HepG2 (cell line): ENCODE results near the gene RMDN2. TPM values are rescaled to one million over a fixed set of nuclear protein-coding genes. Genes with fewer than 3 reads are reported as not detected.
A peak's percentile ranks its signal among the peaks of the same experiment; 100 is the strongest.

Experiments used
- CEBPB ChIP-seq: IDR thresholded peaks from 2 replicates; pipeline ENCODE4 v1.6.1; 2011; ENCODE audit warnings: low read depth, low read length, improper control_type of control experiment, borderline replicate concordance
- FOXJ3 ChIP-seq: sonication (generic); formaldehyde crosslinking; IDR thresholded peaks from 2 replicates; pipeline ENCODE4 v1.4.0; 2020; ENCODE audit warnings: missing genetic modification reagents, mild to moderate bottlenecking, borderline replicate concordance
- HOXA5 ChIP-seq: sonication (generic); formaldehyde crosslinking; IDR thresholded peaks from 2 replicates; pipeline ENCODE4 v1.4.0; 2020; ENCODE audit warnings: missing genetic modification reagents
- KDM5B ChIP-seq: sonication (generic); formaldehyde crosslinking; IDR thresholded peaks from 2 replicates; pipeline ENCODE4 v1.4.0; 2020; ENCODE audit warnings: missing genetic modification reagents, mild to moderate bottlenecking, borderline replicate concordance
- PITX1 ChIP-seq: sonication (generic); formaldehyde crosslinking; IDR thresholded peaks from 2 replicates; pipeline ENCODE4 v1.5.1; 2020; ENCODE audit warnings: mild to moderate bottlenecking, missing genetic modification reagents
- REPIN1 ChIP-seq: sonication (generic); formaldehyde crosslinking; IDR thresholded peaks from 2 replicates; pipeline ENCODE4 v1.8.0; 2022; ENCODE audit warnings: missing genetic modification reagents, low read depth, mild to moderate bottlenecking, borderline replicate concordance
- YEATS4 ChIP-seq: sonication (generic); formaldehyde crosslinking; IDR thresholded peaks from 2 replicates; pipeline ENCODE4 v1.4.0; 2020; ENCODE audit warnings: missing genetic modification reagents, borderline replicate concordance
- ZFY ChIP-seq: sonication (generic); formaldehyde crosslinking; IDR thresholded peaks from 2 replicates; pipeline ENCODE4 v1.4.0; 2020; ENCODE audit warnings: missing genetic modification reagents
- ZNF44 ChIP-seq: sonication (generic); formaldehyde crosslinking; IDR thresholded peaks from 2 replicates; pipeline ENCODE4 v1.5.1; 2020; ENCODE audit warnings: mild to moderate bottlenecking, missing genetic modification reagents
- ZNF557 ChIP-seq: sonication (generic); formaldehyde crosslinking; IDR thresholded peaks from 2 replicates; pipeline ENCODE4 v1.4.0; 2020; ENCODE audit warnings: missing genetic modification reagents
- ZNF644 ChIP-seq: IDR thresholded peaks from 2 replicates; pipeline ENCODE4 v1.6.1; 2016; ENCODE audit warnings: low read depth
- ZSCAN20 ChIP-seq: sonication (generic); formaldehyde crosslinking; IDR thresholded peaks from 2 replicates; pipeline ENCODE4 v1.4.0; 2020; ENCODE audit warnings: missing genetic modification reagents, mild to moderate bottlenecking, borderline replicate concordance
- polyA plus RNA-seq, 8 experiments: library from polyadenylated mRNA; depleted of rRNA in 3 of 8; stranded (reverse) in 7 of 8; unstranded in 1 of 8; fragments of >200 nt; fragmentation: Illumina TruSeq in 4 of 8; extraction: Trizol in 4 of 8; gene quantifications; 2 replicates each; pipeline versions ENCODE4 v1.2.1 to v1.2.3, GENCODE V29; 2011 to 2016; ENCODE audit warnings: low read depth in 4 of 8, missing spikeins in 1 of 8, mixed read lengths in 1 of 8; ENCODE audit not compliant: insufficient read depth in 1 of 8
- total RNA-seq, 5 experiments: library from RNA; depleted of rRNA; stranded (reverse); fragments of >200 nt; fragmentation: Illumina TruSeq; extraction: Trizol; gene quantifications; 2 replicates each; pipeline ENCODE4 v1.2.3, GENCODE V29; 2016; ENCODE audit warnings: low read depth in 1 of 5
- TF ChIP-seq, protein P1 (sequence below): sonication (generic); formaldehyde crosslinking; IDR thresholded peaks from 2 replicates; pipeline ENCODE4 v1.5.0; 2020; ENCODE audit warnings: missing genetic modification reagents
- TF ChIP-seq, protein P2 (sequence below): sonication (generic); formaldehyde crosslinking; IDR thresholded peaks from 2 replicates; pipeline ENCODE4 v1.4.0; 2020; ENCODE audit warnings: missing genetic modification reagents
- TF ChIP-seq, protein P3 (sequence below): IDR thresholded peaks from 2 replicates; pipeline ENCODE4 v1.6.1; 2018; ENCODE audit warnings: missing genetic modification reagents
- TF ChIP-seq, protein P4 (sequence below): sonication (generic); formaldehyde crosslinking; IDR thresholded peaks from 2 replicates; pipeline ENCODE4 v1.4.0; 2020; ENCODE audit warnings: missing genetic modification reagents, mild to moderate bottlenecking, borderline replicate concordance
- TF ChIP-seq, protein P5 (sequence below): IDR thresholded peaks from 2 replicates; pipeline ENCODE4 v1.4.0; 2020; ENCODE audit warnings: mild to moderate bottlenecking, missing genetic modification reagents
- TF ChIP-seq, protein P6 (sequence below): IDR thresholded peaks from 2 replicates; pipeline ENCODE4 v1.6.1; 2016; ENCODE audit warnings: mild to moderate bottlenecking

The RMDN2 gene
- total and polyA plus RNA-seq, 2 of the 13 experiments (the other 11 are each of a cell fraction or from before 2014, with no cell fraction given): 2.3 to 8.9 TPM

DNA sequence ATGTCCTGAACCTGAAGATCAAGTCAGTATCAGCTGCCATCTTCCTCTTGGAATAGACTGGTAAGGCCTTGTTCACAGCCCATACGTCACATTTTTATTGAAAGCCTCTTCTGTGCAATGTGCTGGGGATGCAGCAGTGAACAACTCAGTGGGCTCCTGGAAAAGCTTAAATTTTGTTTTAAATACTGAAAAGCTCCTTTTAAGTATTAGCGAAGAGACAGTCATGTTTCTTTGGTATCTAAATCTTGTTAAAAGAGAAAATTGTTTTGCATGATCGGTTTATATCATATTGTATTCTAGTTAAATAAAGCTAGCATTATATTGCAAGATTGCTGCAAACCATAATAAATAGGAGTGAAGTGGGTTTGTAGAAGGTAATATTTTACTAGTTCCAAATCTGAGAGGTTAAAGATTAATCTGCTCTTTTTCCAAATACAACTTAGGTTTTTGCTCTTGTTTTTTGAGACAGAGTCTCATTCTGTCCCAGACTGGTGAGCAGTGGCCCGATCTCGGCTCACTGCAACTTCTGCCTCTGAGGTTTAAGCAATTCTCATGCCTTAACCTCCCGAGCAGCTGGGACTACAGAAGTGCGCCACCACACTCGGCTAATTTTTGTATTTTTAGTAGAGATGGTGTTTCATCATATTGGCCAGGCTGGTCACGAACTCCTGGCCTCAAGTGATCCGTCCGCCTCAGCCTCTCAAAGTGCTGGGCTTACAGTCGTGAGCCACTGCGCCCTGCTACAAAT lies 1.6 kb upstream of the RMDN2 start (continued):
- TF ChIP-seq, protein P1, sequence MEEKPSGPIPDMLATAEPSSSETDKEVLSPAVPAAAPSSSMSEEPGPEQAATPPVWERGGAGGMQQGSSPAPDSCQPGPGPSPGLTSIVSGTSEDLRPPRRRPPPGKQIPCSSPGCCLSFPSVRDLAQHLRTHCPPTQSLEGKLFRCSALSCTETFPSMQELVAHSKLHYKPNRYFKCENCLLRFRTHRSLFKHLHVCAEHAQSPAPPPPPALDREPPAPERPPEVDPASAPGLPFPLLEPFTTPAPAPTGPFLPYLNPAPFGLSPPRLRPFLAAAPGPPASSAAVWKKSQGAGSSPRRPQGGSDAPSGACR (CRISPR knock-in tag): peak; percentile 58; the same call in 1 of the 2 replicates
- TF ChIP-seq ZFY (CRISPR knock-in tag) (peak; percentile 36; the same call in 1 of the 2 replicates), ZNF557 (CRISPR knock-in tag) (peak; percentile 72; the same call in 1 of the 2 replicates), CEBPB (0 out of 2 replicates have a peak, but pooled peaks have one; percentile 12), FOXJ3 (CRISPR knock-in tag) (peak; percentile 13; the same call in 1 of the 2 replicates), ZNF644 (CRISPR knock-in tag) (peak; percentile 11; the same call in 1 of the 2 replicates), ZSCAN20 (CRISPR knock-in tag) (0 out of 2 replicates have a peak, but pooled peaks have one; percentile 51), HOXA5 (CRISPR knock-in tag) (0 out of 2 replicates have a peak, but pooled peaks have one; percentile 28), YEATS4 (CRISPR knock-in tag) (peak; percentile 40), KDM5B (CRISPR knock-in tag) (no peak), REPIN1 (CRISPR knock-in tag) (0 out of 2 replicates have a peak, but pooled peaks have one; percentile 45), PITX1 (CRISPR knock-in tag) (no peak), ZNF44 (no peak)
- TF ChIP-seq, protein P2, sequence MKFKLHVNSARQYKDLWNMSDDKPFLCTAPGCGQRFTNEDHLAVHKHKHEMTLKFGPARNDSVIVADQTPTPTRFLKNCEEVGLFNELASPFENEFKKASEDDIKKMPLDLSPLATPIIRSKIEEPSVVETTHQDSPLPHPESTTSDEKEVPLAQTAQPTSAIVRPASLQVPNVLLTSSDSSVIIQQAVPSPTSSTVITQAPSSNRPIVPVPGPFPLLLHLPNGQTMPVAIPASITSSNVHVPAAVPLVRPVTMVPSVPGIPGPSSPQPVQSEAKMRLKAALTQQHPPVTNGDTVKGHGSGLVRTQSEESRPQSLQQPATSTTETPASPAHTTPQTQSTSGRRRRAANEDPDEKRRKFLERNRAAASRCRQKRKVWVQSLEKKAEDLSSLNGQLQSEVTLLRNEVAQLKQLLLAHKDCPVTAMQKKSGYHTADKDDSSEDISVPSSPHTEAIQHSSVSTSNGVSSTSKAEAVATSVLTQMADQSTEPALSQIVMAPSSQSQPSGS (CRISPR knock-in tag): 0 out of 2 replicates have a peak, but pooled peaks have one; percentile 4
- TF ChIP-seq, protein P3, sequence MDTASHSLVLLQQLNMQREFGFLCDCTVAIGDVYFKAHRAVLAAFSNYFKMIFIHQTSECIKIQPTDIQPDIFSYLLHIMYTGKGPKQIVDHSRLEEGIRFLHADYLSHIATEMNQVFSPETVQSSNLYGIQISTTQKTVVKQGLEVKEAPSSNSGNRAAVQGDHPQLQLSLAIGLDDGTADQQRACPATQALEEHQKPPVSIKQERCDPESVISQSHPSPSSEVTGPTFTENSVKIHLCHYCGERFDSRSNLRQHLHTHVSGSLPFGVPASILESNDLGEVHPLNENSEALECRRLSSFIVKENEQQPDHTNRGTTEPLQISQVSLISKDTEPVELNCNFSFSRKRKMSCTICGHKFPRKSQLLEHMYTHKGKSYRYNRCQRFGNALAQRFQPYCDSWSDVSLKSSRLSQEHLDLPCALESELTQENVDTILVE (CRISPR knock-in tag): peak; percentile 49; the same call in 1 of the 2 replicates
- TF ChIP-seq, protein P4, sequence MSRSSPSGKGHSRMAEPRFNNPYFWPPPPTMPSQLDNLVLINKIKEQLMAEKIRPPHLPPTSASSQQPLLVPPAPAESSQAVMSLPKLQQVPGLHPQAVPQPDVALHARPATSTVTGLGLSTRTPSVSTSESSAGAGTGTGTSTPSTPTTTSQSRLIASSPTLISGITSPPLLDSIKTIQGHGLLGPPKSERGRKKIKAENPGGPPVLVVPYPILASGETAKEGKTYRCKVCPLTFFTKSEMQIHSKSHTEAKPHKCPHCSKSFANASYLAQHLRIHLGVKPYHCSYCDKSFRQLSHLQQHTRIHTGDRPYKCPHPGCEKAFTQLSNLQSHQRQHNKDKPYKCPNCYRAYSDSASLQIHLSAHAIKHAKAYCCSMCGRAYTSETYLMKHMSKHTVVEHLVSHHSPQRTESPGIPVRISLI (CRISPR knock-in tag): peak; percentile 19; the same call in 1 of the 2 replicates
- TF ChIP-seq, protein P5, sequence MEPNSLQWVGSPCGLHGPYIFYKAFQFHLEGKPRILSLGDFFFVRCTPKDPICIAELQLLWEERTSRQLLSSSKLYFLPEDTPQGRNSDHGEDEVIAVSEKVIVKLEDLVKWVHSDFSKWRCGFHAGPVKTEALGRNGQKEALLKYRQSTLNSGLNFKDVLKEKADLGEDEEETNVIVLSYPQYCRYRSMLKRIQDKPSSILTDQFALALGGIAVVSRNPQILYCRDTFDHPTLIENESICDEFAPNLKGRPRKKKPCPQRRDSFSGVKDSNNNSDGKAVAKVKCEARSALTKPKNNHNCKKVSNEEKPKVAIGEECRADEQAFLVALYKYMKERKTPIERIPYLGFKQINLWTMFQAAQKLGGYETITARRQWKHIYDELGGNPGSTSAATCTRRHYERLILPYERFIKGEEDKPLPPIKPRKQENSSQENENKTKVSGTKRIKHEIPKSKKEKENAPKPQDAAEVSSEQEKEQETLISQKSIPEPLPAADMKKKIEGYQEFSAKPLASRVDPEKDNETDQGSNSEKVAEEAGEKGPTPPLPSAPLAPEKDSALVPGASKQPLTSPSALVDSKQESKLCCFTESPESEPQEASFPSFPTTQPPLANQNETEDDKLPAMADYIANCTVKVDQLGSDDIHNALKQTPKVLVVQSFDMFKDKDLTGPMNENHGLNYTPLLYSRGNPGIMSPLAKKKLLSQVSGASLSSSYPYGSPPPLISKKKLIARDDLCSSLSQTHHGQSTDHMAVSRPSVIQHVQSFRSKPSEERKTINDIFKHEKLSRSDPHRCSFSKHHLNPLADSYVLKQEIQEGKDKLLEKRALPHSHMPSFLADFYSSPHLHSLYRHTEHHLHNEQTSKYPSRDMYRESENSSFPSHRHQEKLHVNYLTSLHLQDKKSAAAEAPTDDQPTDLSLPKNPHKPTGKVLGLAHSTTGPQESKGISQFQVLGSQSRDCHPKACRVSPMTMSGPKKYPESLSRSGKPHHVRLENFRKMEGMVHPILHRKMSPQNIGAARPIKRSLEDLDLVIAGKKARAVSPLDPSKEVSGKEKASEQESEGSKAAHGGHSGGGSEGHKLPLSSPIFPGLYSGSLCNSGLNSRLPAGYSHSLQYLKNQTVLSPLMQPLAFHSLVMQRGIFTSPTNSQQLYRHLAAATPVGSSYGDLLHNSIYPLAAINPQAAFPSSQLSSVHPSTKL (CRISPR knock-in tag): peak; percentile 36; the same call in 1 of the 2 replicates
- TF ChIP-seq, protein P6, sequence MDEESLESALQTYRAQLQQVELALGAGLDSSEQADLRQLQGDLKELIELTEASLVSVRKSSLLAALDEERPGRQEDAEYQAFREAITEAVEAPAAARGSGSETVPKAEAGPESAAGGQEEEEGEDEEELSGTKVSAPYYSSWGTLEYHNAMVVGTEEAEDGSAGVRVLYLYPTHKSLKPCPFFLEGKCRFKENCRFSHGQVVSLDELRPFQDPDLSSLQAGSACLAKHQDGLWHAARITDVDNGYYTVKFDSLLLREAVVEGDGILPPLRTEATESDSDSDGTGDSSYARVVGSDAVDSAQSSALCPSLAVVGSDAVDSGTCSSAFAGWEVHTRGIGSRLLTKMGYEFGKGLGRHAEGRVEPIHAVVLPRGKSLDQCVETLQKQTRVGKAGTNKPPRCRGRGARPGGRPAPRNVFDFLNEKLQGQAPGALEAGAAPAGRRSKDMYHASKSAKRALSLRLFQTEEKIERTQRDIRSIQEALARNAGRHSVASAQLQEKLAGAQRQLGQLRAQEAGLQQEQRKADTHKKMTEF (CRISPR knock-in tag): no peak
